ENCODE data around the gene POR.

The POR gene

DNA sequence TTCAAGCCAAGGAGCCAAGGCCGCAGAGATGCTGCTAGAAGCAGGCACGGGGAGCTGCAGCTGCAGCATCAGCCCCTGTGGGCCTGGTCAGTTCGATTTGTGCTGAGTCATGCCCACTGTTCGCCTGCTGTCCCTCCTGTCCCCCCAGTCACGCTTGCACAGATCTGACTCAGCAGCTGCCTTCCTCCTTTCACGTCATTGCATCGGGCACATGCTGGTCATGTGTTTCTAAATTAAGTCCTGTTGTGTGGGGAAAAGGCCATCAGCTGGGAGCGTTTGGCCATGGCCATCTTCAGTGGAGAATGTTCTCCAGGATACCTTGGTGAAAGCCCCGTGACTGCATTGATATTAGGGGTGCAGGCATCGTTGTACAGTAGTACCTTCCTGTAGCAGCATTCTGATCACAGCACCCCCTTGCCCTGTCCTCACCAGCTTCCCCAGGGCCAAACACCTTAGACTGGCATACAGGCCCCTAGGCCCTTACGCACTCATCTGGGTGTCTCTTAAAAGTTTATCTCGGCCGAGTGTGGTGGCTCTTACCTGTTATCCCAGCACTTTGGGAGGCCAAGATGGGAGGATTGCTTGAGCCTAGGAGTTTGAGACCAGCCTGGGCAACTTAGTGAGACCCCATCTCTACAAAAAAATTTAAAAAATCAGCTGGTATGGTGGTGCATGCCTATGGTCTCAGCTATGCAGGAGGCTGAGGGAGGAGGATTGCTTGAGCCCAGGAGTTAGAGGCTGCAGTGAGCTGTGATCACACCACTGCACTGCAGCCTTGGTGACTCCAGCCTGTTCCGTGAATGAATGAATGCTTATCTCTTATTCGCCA is 23.2 kb downstream of the POR start:
- DNase-seq (ENCODE audit: low read depth, low spot score) = peak; percentile 82
- CTCF ChIA-PET = interaction anchor here (0.6 to 1.8 kb wide), 5 partner anchors 9 to 72 kb away, joined by 3 to 6 read pairs (median 4); no protein-coding TSS in a partner anchor
- POLR2A ChIA-PET = interaction anchor here (0.7 to 1.7 kb wide), 2 partner anchors 19 to 23 kb away, joined by 3 to 6 read pairs; partner anchors contain the start of gene POR
- no peak overlapping the region for H3K4me3 ChIP-seq (ENCODE audit: low read depth, low read length)
- TF ChIP-seq, protein P1, sequence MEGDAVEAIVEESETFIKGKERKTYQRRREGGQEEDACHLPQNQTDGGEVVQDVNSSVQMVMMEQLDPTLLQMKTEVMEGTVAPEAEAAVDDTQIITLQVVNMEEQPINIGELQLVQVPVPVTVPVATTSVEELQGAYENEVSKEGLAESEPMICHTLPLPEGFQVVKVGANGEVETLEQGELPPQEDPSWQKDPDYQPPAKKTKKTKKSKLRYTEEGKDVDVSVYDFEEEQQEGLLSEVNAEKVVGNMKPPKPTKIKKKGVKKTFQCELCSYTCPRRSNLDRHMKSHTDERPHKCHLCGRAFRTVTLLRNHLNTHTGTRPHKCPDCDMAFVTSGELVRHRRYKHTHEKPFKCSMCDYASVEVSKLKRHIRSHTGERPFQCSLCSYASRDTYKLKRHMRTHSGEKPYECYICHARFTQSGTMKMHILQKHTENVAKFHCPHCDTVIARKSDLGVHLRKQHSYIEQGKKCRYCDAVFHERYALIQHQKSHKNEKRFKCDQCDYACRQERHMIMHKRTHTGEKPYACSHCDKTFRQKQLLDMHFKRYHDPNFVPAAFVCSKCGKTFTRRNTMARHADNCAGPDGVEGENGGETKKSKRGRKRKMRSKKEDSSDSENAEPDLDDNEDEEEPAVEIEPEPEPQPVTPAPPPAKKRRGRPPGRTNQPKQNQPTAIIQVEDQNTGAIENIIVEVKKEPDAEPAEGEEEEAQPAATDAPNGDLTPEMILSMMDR (IDR thresholded peaks at IDR 0.05; ENCODE audit: insufficient read depth, low read length, missing control alignments) = no peak

DNA sequence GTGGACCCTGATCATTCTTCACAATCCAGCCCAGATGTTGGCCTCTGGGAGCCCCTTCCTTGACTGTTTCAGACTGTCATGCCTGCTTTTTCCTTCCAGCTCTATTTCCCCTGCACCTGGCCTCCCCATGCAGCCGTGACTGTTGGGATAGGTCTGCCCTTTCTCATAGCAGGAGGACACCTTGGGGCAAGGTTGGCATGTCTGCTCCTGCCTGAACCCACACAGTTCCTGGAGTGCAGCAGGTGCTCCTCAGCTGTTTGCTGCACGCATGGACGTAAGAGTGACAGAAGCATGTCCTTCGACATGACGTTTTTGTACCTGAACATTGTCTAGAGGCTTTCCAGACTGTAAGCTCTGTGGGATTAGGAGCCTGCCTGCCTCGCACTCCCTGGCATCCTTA is 24.0 kb downstream of the POR start:
- CTCF ChIA-PET = interaction anchor here (0.6 to 1.4 kb wide), 4 partner anchors 8 to 36 kb away, joined by 3 to 5 read pairs (median 4); no protein-coding TSS in a partner anchor
- no peak for DNase-seq (ENCODE audit: low read depth, low spot score)
- TF ChIP-seq, protein P1 (IDR thresholded peaks at IDR 0.05; ENCODE audit: insufficient read depth, low read length, missing control alignments) = no peak
- POLR2A ChIA-PET = interaction anchor here (1.7 kb wide), 1 partner anchor 24 kb away, joined by 6 read pairs; the partner anchor contains the start of gene POR
- H3K4me3 ChIP-seq (ENCODE audit: low read depth, low read length) = no peak overlapping the region

DNA sequence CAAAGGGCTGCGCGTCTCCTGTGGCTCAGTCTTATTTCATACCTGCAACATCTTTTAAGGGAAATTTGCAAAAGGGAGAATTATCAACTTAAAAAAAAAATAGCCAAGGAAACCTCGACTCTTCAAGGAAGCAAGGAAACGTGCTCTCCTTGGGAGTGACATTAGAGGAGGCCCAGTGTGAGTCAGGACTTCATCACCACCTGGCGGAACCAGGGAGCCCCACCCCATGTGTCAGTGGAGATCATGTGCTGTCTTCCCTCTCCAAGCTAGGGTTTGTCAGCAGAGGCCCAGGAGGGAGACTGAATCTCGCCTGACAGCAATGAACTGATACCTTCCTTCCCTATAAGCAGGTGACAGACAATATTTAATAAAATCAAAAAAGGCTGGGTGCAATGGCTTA is 28.9 kb downstream of the POR start:
- ChIA-PET CTCF (no interaction called here), POLR2A (no interaction called here)
- TF ChIP-seq, protein P1 (IDR thresholded peaks at IDR 0.05; ENCODE audit: insufficient read depth, low read length, missing control alignments) = no peak
- no peak overlapping the region for H3K4me3 ChIP-seq (ENCODE audit: low read depth, low read length)
- no peak for DNase-seq (ENCODE audit: low read depth, low spot score)

DNA sequence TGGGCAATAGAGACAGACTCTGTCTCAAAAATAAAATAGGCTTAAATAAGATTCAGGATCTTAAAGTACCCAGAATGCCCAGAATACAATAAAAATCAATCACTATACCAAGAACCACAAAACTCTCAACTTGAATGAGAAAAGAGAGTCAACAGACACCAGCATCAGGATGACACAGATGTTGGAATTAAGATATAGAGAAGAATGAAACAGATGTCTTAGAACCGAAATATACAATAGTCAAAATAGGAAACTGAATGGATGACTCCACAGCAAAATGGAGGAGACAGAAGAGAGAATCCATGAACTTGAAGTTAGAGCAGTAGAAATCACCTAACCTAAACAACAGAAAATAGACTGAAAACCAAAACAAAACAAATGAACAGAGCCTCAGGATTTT is 29.6 kb downstream of the POR start:
- ChIA-PET POLR2A (no interaction called here), CTCF (no interaction called here)
- H3K4me3 ChIP-seq (ENCODE audit: low read depth, low read length) = no peak overlapping the region
- no peak for DNase-seq (ENCODE audit: low read depth, low spot score)
- TF ChIP-seq, protein P1 (IDR thresholded peaks at IDR 0.05; ENCODE audit: insufficient read depth, low read length, missing control alignments) = no peak

DNA sequence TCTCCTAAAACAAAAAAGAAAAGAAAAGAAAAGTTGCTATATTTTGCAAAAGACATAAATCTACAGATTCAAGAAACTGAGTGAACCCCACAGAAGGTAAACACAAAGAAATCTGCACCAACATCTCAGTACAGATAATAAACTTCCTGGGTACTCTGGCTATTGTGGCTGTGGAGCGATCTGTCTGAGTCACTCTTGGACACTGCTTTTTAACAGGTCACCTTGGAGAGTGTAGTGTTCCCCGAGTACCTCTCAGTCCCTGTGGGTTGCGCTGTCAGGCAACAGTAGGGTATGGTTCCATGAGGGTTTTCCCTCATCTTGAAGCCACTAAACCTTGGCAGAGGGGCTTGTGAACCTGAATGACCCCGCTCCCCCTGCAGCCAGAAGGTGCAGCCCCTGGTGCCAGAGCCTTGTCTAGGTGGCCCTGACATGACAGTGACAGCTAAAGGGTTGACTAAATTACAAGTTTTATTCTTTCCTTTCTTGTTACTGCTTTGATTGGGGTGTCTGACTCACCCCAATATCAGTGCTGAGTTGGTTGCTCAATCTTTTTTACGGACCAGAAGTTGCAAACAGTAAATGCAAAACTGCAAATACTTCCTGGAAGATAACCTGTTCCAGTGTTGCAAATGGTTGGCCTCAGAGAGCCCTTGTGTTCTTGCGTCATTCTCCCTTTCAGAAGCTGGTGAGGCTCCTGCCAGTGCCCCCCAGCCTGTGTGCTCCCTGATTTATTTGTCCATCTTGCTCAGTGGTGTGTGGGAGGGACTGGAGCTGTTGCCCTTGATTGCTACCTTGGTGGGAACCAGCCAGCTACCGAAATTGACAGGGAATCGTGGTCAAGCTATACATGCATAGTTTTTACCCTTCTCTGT is 30.6 kb downstream of the POR start:
- no peak for DNase-seq (ENCODE audit: low read depth, low spot score)
- POLR2A ChIA-PET = interaction anchor here (0.9 kb wide), 1 partner anchor 31 kb away, joined by 4 read pairs; the partner anchor contains the start of gene POR
- no peak overlapping the region for H3K4me3 ChIP-seq (ENCODE audit: low read depth, low read length)
- TF ChIP-seq, protein P1 (IDR thresholded peaks at IDR 0.05; ENCODE audit: insufficient read depth, low read length, missing control alignments) = no peak
- CTCF ChIA-PET = interaction anchor here (0.7 kb wide), 1 partner anchor 15 kb away, joined by 3 read pairs; no protein-coding TSS in a partner anchor

All from AG04449 (cell line).